Body of pancreas (tissue), 4 donors: ENCODE data around the gene NABP1.
"Not testable (repeated sequence)": the region's sequence is repeated elsewhere in the genome, so short reads cannot be mapped to it uniquely, and the experiment has no call there.

Experiments
- POLR2A ChIP-seq, 3 donors: fragments of 450-650 bp; IDR thresholded peaks; one replicate each; pipeline ENCODE4 v1.6.1; 2016; ENCODE audit warnings: antibody characterized with exemption in 3 of 3, mild to moderate bottlenecking in 2 of 3
- TF ChIP-seq, protein P1 (sequence below), 7 experiments: fragments of 450-650 bp in 4 of 7; fragments of 200-600 bp in 3 of 7; sonication (generic) in 3 of 7; IDR thresholded peaks; one replicate each; pipeline ENCODE4 v1.5.1; 2016 to 2019; ENCODE audit warnings: antibody characterized with exemption in 7 of 7

DNA sequence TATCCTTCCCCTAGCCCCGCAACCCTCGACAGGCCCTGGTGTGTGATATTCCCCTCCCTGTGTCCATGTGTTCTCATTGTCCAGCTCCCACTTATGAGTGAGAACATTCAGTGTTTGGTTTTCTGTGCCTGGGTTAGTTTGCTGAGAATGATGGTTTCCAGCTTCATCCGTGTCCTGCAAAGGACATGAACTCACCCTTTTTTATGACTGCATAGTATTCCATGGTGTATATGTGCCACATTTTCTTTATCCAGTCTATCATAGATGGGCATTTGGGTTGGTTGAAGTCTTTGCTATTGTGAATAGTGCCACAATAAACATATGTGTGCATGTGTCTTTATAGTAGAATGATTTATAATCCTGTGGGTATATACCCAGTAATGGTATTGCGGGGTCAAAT is 33.3 kb upstream of the NABP1 start:
- not testable (repeated sequence) for TF ChIP-seq POLR2A (IDR thresholded peaks at IDR 0.05)
- TF ChIP-seq, protein P1, sequence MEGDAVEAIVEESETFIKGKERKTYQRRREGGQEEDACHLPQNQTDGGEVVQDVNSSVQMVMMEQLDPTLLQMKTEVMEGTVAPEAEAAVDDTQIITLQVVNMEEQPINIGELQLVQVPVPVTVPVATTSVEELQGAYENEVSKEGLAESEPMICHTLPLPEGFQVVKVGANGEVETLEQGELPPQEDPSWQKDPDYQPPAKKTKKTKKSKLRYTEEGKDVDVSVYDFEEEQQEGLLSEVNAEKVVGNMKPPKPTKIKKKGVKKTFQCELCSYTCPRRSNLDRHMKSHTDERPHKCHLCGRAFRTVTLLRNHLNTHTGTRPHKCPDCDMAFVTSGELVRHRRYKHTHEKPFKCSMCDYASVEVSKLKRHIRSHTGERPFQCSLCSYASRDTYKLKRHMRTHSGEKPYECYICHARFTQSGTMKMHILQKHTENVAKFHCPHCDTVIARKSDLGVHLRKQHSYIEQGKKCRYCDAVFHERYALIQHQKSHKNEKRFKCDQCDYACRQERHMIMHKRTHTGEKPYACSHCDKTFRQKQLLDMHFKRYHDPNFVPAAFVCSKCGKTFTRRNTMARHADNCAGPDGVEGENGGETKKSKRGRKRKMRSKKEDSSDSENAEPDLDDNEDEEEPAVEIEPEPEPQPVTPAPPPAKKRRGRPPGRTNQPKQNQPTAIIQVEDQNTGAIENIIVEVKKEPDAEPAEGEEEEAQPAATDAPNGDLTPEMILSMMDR (IDR thresholded peaks at IDR 0.05), result not testable (repeated sequence)
